ENCODE data around the gene SRGAP2C. TPM values are rescaled to one million over a fixed set of nuclear protein-coding genes. Genes with fewer than 3 reads are reported as not detected.
"Not testable (repeated sequence)": the region's sequence is repeated elsewhere in the genome, so short reads cannot be mapped to it uniquely, and the experiment has no call there.

Gene SRGAP2C
- total RNA-seq, 6 experiments from 2014 or later = 3.7 to 7.3 (median 5.4) TPM

- H3K27me3 ChIP-seq; H3K4me3 ChIP-seq; H3K27ac ChIP-seq; intact Hi-C loops (cut with DNase I); H3K36me3 ChIP-seq; DNase-seq; H3K4me1 ChIP-seq; H3K9me3 ChIP-seq; ATAC-seq: not testable (repeated sequence)
- no CpG with 5 or more reads among the region's 4 CpGs for WGBS (ENCODE audit: insufficient coverage, low coverage, low lambda C conversion rate, missing lambda C conversion rate)
Measured at GRCh38 chr1:121226295-121226904, 41.6 kb downstream of the SRGAP2C start.

- H3K36me3 ChIP-seq; H3K27me3 ChIP-seq; H3K27ac ChIP-seq; H3K4me3 ChIP-seq; ATAC-seq; DNase-seq; H3K9me3 ChIP-seq; intact Hi-C loops (cut with DNase I); H3K4me1 ChIP-seq: not testable (repeated sequence)
- WGBS (ENCODE audit: insufficient coverage, low coverage, low lambda C conversion rate, missing lambda C conversion rate) = 50% methylated on average over 1 of the region's 2 CpGs
Measured at GRCh38 chr1:121226925-121227324, 42.1 kb downstream of the SRGAP2C start.

GRCh38 chr1:121227544-121228330 is 43.0 kb downstream of the SRGAP2C start:
- H3K27ac ChIP-seq; DNase-seq; H3K27me3 ChIP-seq; H3K4me3 ChIP-seq; intact Hi-C loops (cut with DNase I); H3K36me3 ChIP-seq; H3K4me1 ChIP-seq; H3K9me3 ChIP-seq: not testable (repeated sequence)
- ATAC-seq = peak; percentile 19 to 64 (median 34)
- WGBS (ENCODE audit: insufficient coverage, low coverage, low lambda C conversion rate, missing lambda C conversion rate) = no CpG with 5 or more reads among the region's 9 CpGs

DNA sequence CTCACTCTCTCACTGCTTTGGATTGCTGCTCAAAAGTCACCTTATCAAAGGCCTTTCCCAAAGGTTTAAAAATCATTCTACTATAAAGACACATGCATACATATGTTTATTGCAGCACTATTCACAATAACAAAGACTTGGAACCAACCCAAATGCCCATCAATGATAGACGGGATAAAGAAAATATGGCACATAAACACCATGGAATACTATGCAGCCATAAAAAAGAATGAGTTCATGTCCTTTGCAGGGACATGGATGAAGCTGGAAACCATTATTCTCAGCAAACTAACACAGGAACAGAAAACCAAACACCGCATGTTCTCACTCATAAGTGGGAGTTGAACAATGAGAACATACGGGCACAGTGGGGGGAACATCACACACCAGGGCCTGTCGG is 45.9 kb downstream of the SRGAP2C start:
- ATAC-seq; intact Hi-C loops (cut with DNase I); H3K27me3 ChIP-seq; H3K4me3 ChIP-seq; H3K27ac ChIP-seq; H3K9me3 ChIP-seq; H3K4me1 ChIP-seq; DNase-seq; H3K36me3 ChIP-seq: not testable (repeated sequence)
- WGBS (ENCODE audit: insufficient coverage, low coverage, low lambda C conversion rate, missing lambda C conversion rate) = 100% methylated on average over 1 of the region's 4 CpGs

DNA sequence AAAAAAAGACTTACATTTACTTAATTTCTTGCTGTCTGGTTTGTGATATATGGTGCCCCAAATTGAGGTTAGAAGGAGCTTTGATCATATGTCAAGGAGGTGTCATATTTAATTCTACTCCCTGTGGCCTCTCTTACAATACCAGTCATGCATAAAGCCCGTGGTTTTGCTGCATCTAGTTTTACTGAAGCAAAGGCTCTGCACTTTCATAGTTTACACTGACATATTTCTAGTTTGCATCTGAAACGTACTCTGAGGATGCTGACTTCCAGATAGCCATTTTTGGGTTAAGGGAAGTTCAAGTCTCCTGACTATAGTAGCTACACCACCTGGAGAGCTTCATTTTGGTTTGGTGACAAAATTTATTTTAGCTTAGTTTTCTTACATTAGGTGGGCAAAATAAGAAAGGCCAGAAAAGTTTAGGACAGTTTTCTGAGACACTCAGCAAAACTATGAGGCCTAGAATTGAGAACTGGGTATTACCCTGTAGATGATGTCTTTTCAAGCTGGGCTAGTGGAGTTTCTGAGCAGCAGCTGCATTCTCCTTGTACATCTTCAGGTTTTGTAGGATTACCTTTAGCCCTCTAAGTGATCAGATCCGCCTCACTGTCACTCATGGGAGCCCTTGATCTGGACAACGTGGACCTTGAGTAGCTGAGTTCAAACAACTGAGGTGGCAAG is 47.8 kb downstream of the SRGAP2C start:
- H3K9me3 ChIP-seq; DNase-seq; H3K4me1 ChIP-seq; intact Hi-C loops (cut with DNase I); H3K27me3 ChIP-seq; ATAC-seq; H3K4me3 ChIP-seq; H3K27ac ChIP-seq; H3K36me3 ChIP-seq: not testable (repeated sequence)
- WGBS (ENCODE audit: insufficient coverage, low coverage, low lambda C conversion rate, missing lambda C conversion rate) = 64% methylated on average over 1 of the region's 4 CpGs

DNA sequence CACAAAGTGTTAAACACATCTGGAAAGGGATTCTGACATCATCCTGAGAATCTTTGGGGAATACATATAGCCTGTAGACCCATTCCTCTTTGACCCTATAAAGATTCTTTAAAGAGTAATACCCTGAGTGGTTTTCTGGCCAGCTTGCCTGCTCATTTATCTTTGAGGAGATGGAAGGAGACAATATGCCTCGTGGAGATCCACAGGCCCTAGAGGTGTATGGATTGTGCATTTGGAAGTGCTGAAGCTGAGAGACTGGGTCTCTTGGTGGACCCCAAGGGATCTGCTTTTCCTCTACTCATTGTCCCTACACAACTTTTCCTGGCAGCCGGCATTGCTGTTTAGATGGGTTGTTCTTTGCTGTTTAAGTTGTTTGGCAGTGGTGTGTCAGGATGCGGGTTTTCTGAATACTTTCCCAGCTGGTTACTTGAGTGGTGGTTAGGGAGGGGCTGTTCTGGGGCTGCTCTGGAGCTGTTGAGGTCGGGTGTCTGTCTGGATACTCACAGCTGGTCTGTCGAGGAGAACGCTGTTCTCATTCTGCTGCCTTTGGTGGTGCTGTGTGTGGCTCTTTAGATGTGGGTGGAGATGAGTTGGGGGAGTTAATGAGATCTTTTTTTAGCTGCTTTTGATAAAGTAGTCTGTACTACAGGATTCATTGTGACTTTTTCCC is 49.5 kb downstream of the SRGAP2C start:
- intact Hi-C loops (cut with DNase I); H3K36me3 ChIP-seq; H3K27ac ChIP-seq; H3K4me3 ChIP-seq; DNase-seq; ATAC-seq; H3K27me3 ChIP-seq; H3K9me3 ChIP-seq; H3K4me1 ChIP-seq: not testable (repeated sequence)
- WGBS (ENCODE audit: insufficient coverage, low coverage, low lambda C conversion rate, missing lambda C conversion rate) = no CpG with 5 or more reads among the region's 6 CpGs

DNA sequence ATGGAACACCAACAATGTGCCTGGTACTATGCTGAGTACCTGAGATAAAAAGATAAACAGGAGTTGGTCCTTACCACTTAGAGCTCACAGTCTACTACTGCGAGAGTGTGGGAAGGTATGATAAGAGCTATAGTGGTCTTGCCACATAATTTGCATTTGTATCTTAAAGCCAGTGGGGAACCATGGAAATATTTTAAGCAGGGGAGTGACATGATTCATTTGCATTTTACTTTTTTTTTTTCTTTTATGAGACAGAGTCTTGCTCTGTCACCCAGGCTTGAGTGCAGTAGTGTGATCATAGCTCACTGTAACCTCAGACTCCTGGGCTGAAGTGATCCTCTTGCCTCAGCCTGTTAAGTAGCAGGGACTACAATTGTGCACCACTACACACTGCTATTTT is 53.6 kb downstream of the SRGAP2C start:
- H3K27me3 ChIP-seq; H3K27ac ChIP-seq; intact Hi-C loops (cut with DNase I); H3K36me3 ChIP-seq; H3K4me1 ChIP-seq; H3K9me3 ChIP-seq; ATAC-seq; H3K4me3 ChIP-seq; DNase-seq: not testable (repeated sequence)
- 83% methylated on average over 1 of the region's 1 CpG for WGBS (ENCODE audit: insufficient coverage, low coverage, low lambda C conversion rate, missing lambda C conversion rate)

- ATAC-seq = peak; percentile 52 to 63 (median 55)
- WGBS (ENCODE audit: insufficient coverage, low coverage, low lambda C conversion rate, missing lambda C conversion rate) = no CpG with 5 or more reads among the region's 1 CpG
- H3K27me3 ChIP-seq; H3K9me3 ChIP-seq; H3K4me1 ChIP-seq; H3K27ac ChIP-seq; H3K36me3 ChIP-seq; intact Hi-C loops (cut with DNase I); DNase-seq; H3K4me3 ChIP-seq: not testable (repeated sequence)
Measured at GRCh38 chr1:121243913-121244312, 59.1 kb downstream of the SRGAP2C start.

- not testable (repeated sequence) for DNase-seq, H3K27ac ChIP-seq
- WGBS (ENCODE audit: insufficient coverage, low coverage, low lambda C conversion rate, missing lambda C conversion rate) = no CpG with 5 or more reads among the region's 2 CpGs
Measured at GRCh38 chr1:121246399-121246798, 61.6 kb downstream of the SRGAP2C start.

GRCh38 chr1:121252656-121253055 is 67.9 kb downstream of the SRGAP2C start:
- WGBS (ENCODE audit: insufficient coverage, low coverage, low lambda C conversion rate, missing lambda C conversion rate) = no CpG with 5 or more reads among the region's 4 CpGs
- intact Hi-C loops (cut with DNase I); H3K27ac ChIP-seq; H3K4me1 ChIP-seq; H3K27me3 ChIP-seq; H3K36me3 ChIP-seq; H3K4me3 ChIP-seq; DNase-seq; H3K9me3 ChIP-seq: not testable (repeated sequence)
- ATAC-seq = peak; percentile 56 to 91 (median 78)

More at GRCh38 chr1:121246399-121246798, 61.6 kb downstream of the SRGAP2C start:
- H3K9me3 ChIP-seq; H3K4me3 ChIP-seq; ATAC-seq; intact Hi-C loops (cut with DNase I); H3K4me1 ChIP-seq; H3K27me3 ChIP-seq; H3K36me3 ChIP-seq: not testable (repeated sequence)

DNA sequence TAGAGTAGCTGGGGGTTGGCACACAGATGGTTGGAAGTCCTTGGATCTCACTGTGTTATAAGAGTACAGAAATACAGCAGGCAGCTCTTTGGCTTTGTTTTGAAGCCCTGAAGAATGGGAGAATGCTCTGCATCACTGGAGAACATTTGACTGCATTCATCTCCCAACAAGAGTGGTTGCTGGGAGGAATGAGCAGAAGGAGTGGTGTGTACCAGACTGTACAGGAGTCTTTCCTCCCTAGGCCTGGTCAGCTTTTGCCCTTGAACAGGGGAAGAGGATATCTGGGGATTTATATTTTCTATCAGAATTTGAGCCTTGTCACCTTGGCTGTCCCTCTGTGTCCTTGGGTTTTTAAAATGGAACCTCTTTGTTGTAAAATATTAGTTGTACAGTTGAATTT is 69.8 kb downstream of the SRGAP2C start:
- H3K36me3 ChIP-seq; intact Hi-C loops (cut with DNase I): not testable (repeated sequence)

More for the DNA sequence above, 69.8 kb downstream of the SRGAP2C start:
- not testable (repeated sequence) for H3K4me1 ChIP-seq, H3K27ac ChIP-seq, ATAC-seq, H3K27me3 ChIP-seq, DNase-seq, H3K9me3 ChIP-seq, H3K4me3 ChIP-seq

Measured in right lobe of liver (tissue), 6 donors.